KOPT-K1 (cell line): Measurements from ENCODE around the gene INTS2.
"Not testable (repeated sequence)": the region's sequence is repeated elsewhere in the genome, so short reads cannot be mapped to it uniquely, and the experiment has no call there.

Experiments
- H3K27ac ChIP-seq: fragments of 200-600 bp; sonication (generic); 2 replicates; pipeline ENCODE4 v1.5.1; 2016; ENCODE audit warnings: antibody characterized with exemption, mild to moderate bottlenecking, low read depth, low read length; ENCODE audit not compliant: poor library complexity, severe bottlenecking
- H3K36me3 ChIP-seq: fragments of 200-600 bp; sonication (generic); 2 replicates; pipeline ENCODE4 v1.5.1; 2017; ENCODE audit warnings: antibody characterized with exemption, mild to moderate bottlenecking, low read length, moderate library complexity; ENCODE audit not compliant: insufficient read depth
- H3K9me3 ChIP-seq: fragments of 200-600 bp; sonication (generic); 2 replicates; pipeline ENCODE4 v1.5.1; 2017; ENCODE audit warnings: antibody characterized with exemption, low read length, mild to moderate bottlenecking; ENCODE audit not compliant: insufficient read depth, poor library complexity, severe bottlenecking

The INTS2 gene

GRCh38 chr17:61927208-61928100 is at the start of gene INTS2:
TSS of gene INTS2 (minus strand) at chr17:61927982. CDS start at chr17:61926644, 1,338 bp downstream.
- Histone ChIP-seq H3K36me3 (peaks cover 27% of the 10 kb centered on the region), H3K9me3 (no peaks in the 10 kb centered on the region), H3K27ac (peak within 1 kb of the TSS; percentile 76)

- Histone ChIP-seq H3K36me3 (peaks cover 96% of the 10 kb centered on the region), H3K9me3 (no peaks in the 10 kb centered on the region), H3K27ac (no peak overlapping the region)
Observed at GRCh38 chr17:61974115-61974514, 46.3 kb upstream of the INTS2 start.

- Histone ChIP-seq H3K27ac (no peak overlapping the region), H3K9me3 (no peaks in the 10 kb centered on the region), H3K36me3 (peaks cover 96% of the 10 kb centered on the region)
Observed at GRCh38 chr17:61972311-61972710, 44.5 kb upstream of the INTS2 start.

- Histone ChIP-seq H3K27ac (no peak overlapping the region), H3K9me3 (no peaks in the 10 kb centered on the region), H3K36me3 (peaks cover 96% of the 10 kb centered on the region)
Observed at GRCh38 chr17:61970030-61970429, 42.2 kb upstream of the INTS2 start.

GRCh38 chr17:61968757-61969156 is 41.0 kb upstream of the INTS2 start:
- Histone ChIP-seq H3K36me3 (peaks cover 96% of the 10 kb centered on the region), H3K27ac (no peak overlapping the region)

GRCh38 chr17:61967729-61968128 is 39.9 kb upstream of the INTS2 start:
- no peak overlapping the region for H3K27ac ChIP-seq
- no peaks in the 10 kb centered on the region for H3K9me3 ChIP-seq
- H3K36me3 ChIP-seq = peaks cover 98% of the 10 kb centered on the region

More at GRCh38 chr17:61968757-61969156, 41.0 kb upstream of the INTS2 start:
- no peaks in the 10 kb centered on the region for H3K9me3 ChIP-seq

- Histone ChIP-seq H3K27ac (no peak overlapping the region), H3K9me3 (no peaks in the 10 kb centered on the region), H3K36me3 (peaks cover 98% of the 10 kb centered on the region)
Observed at GRCh38 chr17:61966191-61966590, 38.4 kb upstream of the INTS2 start.

- peaks cover 99% of the 10 kb centered on the region for H3K36me3 ChIP-seq
- no peaks in the 10 kb centered on the region for H3K9me3 ChIP-seq
- H3K27ac ChIP-seq = no peak overlapping the region
Observed at GRCh38 chr17:61955619-61956018, 27.8 kb upstream of the INTS2 start.

GRCh38 chr17:61947367-61948078 is 19.7 kb upstream of the INTS2 start:
- peaks cover 100% of the 10 kb centered on the region for H3K36me3 ChIP-seq
- no peaks in the 10 kb centered on the region for H3K9me3 ChIP-seq
- no peak overlapping the region for H3K27ac ChIP-seq

- H3K9me3 ChIP-seq = no peaks in the 10 kb centered on the region
- peaks cover 100% of the 10 kb centered on the region for H3K36me3 ChIP-seq
- no peak overlapping the region for H3K27ac ChIP-seq
Observed at GRCh38 chr17:61946359-61946758, 18.6 kb upstream of the INTS2 start.

GRCh38 chr17:61943117-61943516 is 15.3 kb upstream of the INTS2 start:
- Histone ChIP-seq H3K27ac (no peak overlapping the region), H3K36me3 (peaks cover 77% of the 10 kb centered on the region), H3K9me3 (no peaks in the 10 kb centered on the region)

- H3K9me3 ChIP-seq = no peaks in the 10 kb centered on the region
- peaks cover 67% of the 10 kb centered on the region for H3K36me3 ChIP-seq
- no peak overlapping the region for H3K27ac ChIP-seq
Observed at GRCh38 chr17:61942085-61942484, 14.3 kb upstream of the INTS2 start.

- Histone ChIP-seq H3K27ac (peak overlapping the region; percentile 76), H3K36me3 (peaks cover 26% of the 10 kb centered on the region), H3K9me3 (no peaks in the 10 kb centered on the region)
Observed at GRCh38 chr17:61928101-61928436, 287 bp upstream of the INTS2 start.

- H3K27ac ChIP-seq = peak overlapping the region; percentile 76
- H3K9me3 ChIP-seq = no peaks in the 10 kb centered on the region
- peaks cover 32% of the 10 kb centered on the region for H3K36me3 ChIP-seq
Observed at GRCh38 chr17:61926826-61927207, 965 bp downstream of the INTS2 start.

GRCh38 chr17:61915162-61915561 is 12.6 kb downstream of the INTS2 start:
- H3K9me3 ChIP-seq, H3K27ac ChIP-seq: not testable (repeated sequence)
- peaks cover 81% of the 10 kb centered on the region for H3K36me3 ChIP-seq
